Fibroblast of upper back skin (primary cell): Measurements from ENCODE around the gene CSTF3.
A peak's percentile ranks its signal among the peaks of the same experiment; 100 is the strongest.
"Not testable (repeated sequence)": the region's sequence is repeated elsewhere in the genome, so short reads cannot be mapped to it uniquely, and the experiment has no call there.

Experiments used
- DNase-seq: peaks from one replicate; pipeline ENCODE4 v3.0.0-alpha.2; 2013

Gene CSTF3

GRCh38 chr11:33160136-33160535 is 1.1 kb downstream of the CSTF3 start:
- DNase-seq, result peak; percentile 31

- DNase-seq, result not testable (repeated sequence)
Measured at GRCh38 chr11:33159378-33159867, 1.9 kb downstream of the CSTF3 start.

GRCh38 chr11:33158596-33159275 is 2.5 kb downstream of the CSTF3 start:
- no peak for DNase-seq

GRCh38 chr11:33157103-33158027 is 3.9 kb downstream of the CSTF3 start:
- DNase-seq, result no peak

- DNase-seq, result no peak
Measured at GRCh38 chr11:33151399-33151798, 9.9 kb downstream of the CSTF3 start.

GRCh38 chr11:33147559-33147958 is 13.7 kb downstream of the CSTF3 start:
- DNase-seq, result peak; percentile 48

- no peak for DNase-seq
Measured at GRCh38 chr11:33135768-33136443, 25.4 kb downstream of the CSTF3 start.

GRCh38 chr11:33135216-33135615 is 26.1 kb downstream of the CSTF3 start:
- peak; percentile 87 for DNase-seq

- DNase-seq, result no peak
Measured at GRCh38 chr11:33134276-33134675, 27.0 kb downstream of the CSTF3 start.

- DNase-seq, result no peak
Measured at GRCh38 chr11:33133761-33134160, 27.5 kb downstream of the CSTF3 start.

GRCh38 chr11:33132510-33132909 is 28.8 kb downstream of the CSTF3 start:
- no peak for DNase-seq

GRCh38 chr11:33128739-33129138 is 32.5 kb downstream of the CSTF3 start:
- DNase-seq, result no peak

GRCh38 chr11:33125611-33126010 is 35.7 kb downstream of the CSTF3 start:
- DNase-seq, result no peak

GRCh38 chr11:33125025-33125424 is 36.3 kb downstream of the CSTF3 start:
- no peak for DNase-seq

GRCh38 chr11:33122696-33123095 is 38.6 kb downstream of the CSTF3 start:
- DNase-seq, result not testable (repeated sequence)

GRCh38 chr11:33116535-33116934 is 44.7 kb downstream of the CSTF3 start:
- no peak for DNase-seq

- DNase-seq, result no peak
Measured at GRCh38 chr11:33110083-33110482, 51.2 kb downstream of the CSTF3 start.

- no peak for DNase-seq
Measured at GRCh38 chr11:33109294-33109895, 51.9 kb downstream of the CSTF3 start.

GRCh38 chr11:33103836-33104235 is 57.4 kb downstream of the CSTF3 start:
- no peak for DNase-seq

GRCh38 chr11:33094157-33094556 is 67.1 kb downstream of the CSTF3 start:
- no peak for DNase-seq

- DNase-seq, result peak; percentile 8
Measured at GRCh38 chr11:33089776-33090175, 71.5 kb downstream of the CSTF3 start.

- DNase-seq, result no peak
Measured at GRCh38 chr11:33086017-33086416, 75.3 kb downstream of the CSTF3 start.

GRCh38 chr11:33083918-33084317 is 77.4 kb downstream of the CSTF3 start:
- no peak for DNase-seq
